Forelimb muscle (tissue), 1 donor: Measurements from ENCODE around the gene GRM3. TPM values are rescaled to one million over a fixed set of nuclear protein-coding genes. Genes with fewer than 3 reads are reported as not detected.

ENCODE experiments used
- DNase-seq: peaks from one replicate; pipeline ENCODE4 v3.0.0-alpha.2; 2013; ENCODE audit warnings: low read depth
- polyA plus RNA-seq: library from polyadenylated mRNA; unstranded; fragments of 120-200 nt; gene quantifications from one replicate; pipeline ENCODE4 v1.2.1, GENCODE V29; 2013; ENCODE audit not compliant: insufficient read length

Gene GRM3
- polyA plus RNA-seq, 1 donor, result not detected

DNA sequence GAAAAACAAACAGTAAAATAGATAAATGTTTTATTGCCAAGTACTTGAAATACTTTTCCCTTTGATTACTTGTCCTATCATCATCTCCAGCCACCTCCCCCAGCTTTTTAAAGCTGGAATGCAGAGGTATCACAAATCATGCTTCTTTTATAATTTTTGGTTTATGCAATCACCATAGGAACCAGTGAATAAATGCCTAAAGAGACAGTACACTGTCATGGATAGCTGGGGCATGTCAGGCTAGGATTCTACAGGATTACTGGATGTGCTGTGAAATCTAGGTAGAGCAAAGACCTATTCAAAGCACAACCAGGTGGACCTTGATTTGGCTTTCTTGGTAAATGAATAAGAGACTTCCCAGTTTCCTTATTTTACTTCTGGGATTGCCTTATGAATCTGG is 257.2 kb downstream of the GRM3 start:
- DNase-seq, result no peak

DNA sequence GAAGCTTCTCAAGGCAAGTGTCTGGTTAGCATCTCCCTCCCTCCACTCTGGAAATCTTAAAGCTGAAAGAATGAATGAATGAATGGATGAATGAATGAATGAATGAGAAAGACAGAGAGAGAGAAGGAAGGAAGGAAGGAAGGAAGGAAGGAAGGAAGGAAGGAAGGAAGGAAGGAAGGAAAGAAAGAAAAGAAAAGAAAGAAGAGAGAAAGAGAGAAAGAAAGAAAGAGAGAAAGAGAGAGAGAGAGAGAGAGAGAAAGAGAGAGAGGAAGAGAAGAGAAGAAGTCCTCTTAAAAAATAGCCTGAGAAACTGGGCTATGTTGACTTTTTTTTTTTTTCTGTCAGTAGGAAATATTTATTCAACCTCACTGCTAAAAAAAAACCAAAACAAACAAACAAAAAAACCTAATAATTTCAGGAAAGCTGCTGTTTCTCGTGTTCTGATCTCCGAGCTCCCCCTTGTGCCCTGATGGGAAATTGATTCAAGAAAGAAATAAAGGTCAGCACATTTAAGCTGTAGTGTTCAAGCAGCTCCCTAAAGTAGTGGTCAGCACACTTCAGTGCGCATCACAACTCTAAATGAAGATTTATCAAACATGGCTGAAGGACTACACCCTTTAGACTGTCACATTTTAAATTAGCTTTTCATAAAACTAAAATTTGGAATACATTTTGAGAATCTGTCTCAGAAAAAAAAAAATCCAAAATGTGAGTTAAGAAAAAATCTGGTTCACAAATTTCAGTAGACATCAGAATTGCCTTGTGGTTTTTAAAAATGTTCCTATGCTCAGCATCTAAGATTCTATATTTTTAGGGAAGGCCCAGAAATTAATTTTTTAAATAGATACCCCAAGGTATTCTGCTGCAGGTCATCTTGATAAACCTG is 261.5 kb downstream of the GRM3 start:
- DNase-seq, result no peak

DNA sequence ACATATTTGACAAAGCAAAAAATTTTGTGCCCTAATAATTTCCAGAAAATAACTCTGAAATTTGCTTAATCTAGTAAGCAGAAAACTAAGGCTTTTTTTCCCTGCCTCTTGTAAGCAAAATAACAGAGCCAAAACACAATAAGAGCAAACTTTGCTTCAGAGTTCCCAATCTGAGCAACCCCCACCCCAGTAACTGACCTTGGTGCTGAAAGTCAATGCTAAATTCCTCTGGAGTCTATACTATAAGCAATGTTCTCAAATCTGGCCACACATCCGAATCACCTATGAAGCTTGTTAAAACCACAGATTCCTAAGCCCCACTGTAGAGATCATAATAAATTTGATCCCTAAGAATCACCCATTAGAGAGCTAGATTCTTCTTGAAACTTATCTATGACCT is 265.2 kb downstream of the GRM3 start:
- DNase-seq, result no peak

DNA sequence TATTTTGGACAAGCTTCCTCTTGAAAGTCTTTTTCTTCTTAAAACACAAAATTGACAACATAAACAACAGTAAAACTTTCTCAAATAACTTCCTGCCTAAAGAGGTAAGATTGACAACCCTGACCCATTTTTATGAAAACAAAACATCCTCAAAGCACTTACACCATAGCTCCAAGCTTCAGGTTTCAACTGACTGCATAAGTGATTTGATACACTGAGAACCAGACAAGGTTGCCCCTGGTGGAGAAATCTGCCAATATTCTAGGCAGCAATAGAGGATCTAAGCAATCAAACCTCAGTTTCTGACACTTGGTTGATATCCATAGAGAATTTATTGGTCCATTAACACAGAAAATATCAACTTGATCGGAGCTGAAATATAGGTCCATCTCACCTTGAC is 267.9 kb downstream of the GRM3 start:
- DNase-seq, result no peak

- no peak for DNase-seq
Measured at GRCh38 chr7:86913709-86914108, 270.0 kb downstream of the GRM3 start.
